ENCODE measurements around the gene DNMT1.

DNA sequence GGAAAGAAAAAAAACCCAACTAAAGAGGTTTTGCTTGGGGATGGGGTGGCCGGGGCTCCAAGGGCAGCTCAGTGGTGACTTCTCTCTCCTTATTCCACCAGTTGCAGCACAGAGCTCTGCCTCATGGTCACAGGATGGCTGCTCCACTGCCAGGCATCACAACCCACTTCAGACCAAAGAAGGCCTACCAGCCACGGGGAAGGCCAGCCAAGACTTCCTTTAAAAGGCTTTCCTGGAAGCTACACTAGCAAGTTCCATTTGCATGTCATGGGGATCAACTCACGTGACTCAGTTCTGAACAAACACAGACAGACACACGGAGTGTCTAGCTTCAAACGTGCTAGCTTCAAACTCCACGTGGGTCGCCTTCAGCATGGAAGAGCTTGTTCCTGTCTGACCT is 61.8 kb downstream of the DNMT1 start:
- TF ChIP-seq, protein P1, sequence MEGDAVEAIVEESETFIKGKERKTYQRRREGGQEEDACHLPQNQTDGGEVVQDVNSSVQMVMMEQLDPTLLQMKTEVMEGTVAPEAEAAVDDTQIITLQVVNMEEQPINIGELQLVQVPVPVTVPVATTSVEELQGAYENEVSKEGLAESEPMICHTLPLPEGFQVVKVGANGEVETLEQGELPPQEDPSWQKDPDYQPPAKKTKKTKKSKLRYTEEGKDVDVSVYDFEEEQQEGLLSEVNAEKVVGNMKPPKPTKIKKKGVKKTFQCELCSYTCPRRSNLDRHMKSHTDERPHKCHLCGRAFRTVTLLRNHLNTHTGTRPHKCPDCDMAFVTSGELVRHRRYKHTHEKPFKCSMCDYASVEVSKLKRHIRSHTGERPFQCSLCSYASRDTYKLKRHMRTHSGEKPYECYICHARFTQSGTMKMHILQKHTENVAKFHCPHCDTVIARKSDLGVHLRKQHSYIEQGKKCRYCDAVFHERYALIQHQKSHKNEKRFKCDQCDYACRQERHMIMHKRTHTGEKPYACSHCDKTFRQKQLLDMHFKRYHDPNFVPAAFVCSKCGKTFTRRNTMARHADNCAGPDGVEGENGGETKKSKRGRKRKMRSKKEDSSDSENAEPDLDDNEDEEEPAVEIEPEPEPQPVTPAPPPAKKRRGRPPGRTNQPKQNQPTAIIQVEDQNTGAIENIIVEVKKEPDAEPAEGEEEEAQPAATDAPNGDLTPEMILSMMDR (conservative IDR thresholded peaks at IDR 0.05) = no peak
- TF ChIP-seq EZH2 (IDR thresholded peaks at IDR 0.05; ENCODE audit: low read depth) = no peak
